Subcutaneous adipose tissue (tissue), 4 donors: ENCODE measurements around the gene GNG13. TPM values are rescaled to one million over a fixed set of nuclear protein-coding genes. Genes with fewer than 3 reads are reported as not detected.

ENCODE experiments used
- CTCF ChIP-seq: fragments of 450-650 bp; IDR thresholded peaks from one replicate; pipeline ENCODE4 v1.5.1; 2016; ENCODE audit warnings: low read depth, mild to moderate bottlenecking, control low read depth, antibody characterized with exemption, moderate library complexity
- total RNA-seq, 4 donors: library from RNA; depleted of rRNA; stranded (reverse); fragments of >200 nt; gene quantifications; one replicate each; pipeline ENCODE4 v1.1.0, GENCODE V29; 2016

Gene GNG13
- total RNA-seq, 4 donors from 2014 or later, result not detected

GRCh38 chr16:805474-805873, 4.9 kb upstream of the GNG13 start:
- TF ChIP-seq CTCF, result no peak

GRCh38 chr16:804193-805048, 3.9 kb upstream of the GNG13 start:
- TF ChIP-seq CTCF, result no peak

- no peak for TF ChIP-seq CTCF
Measured at GRCh38 chr16:803754-804080, 3.2 kb upstream of the GNG13 start.

- no peak for TF ChIP-seq CTCF
Measured at GRCh38 chr16:802914-803753, 2.6 kb upstream of the GNG13 start.

GRCh38 chr16:802461-802860, 1.9 kb upstream of the GNG13 start:
- TF ChIP-seq CTCF, result no peak

- no peak for TF ChIP-seq CTCF
Measured at GRCh38 chr16:801584-802363, 1.2 kb upstream of the GNG13 start.
